ENCODE results near the gene FSD1. TPM values are rescaled to one million over a fixed set of nuclear protein-coding genes. Genes with fewer than 3 reads are reported as not detected.
A peak's percentile ranks its signal among the peaks of the same experiment; 100 is the strongest.

FSD1 gene
- total RNA-seq, 4 donors from 2014 or later = 0.67 TPM; not detected in 3

GRCh38 chr19:4362101-4362828 is 57.9 kb downstream of the FSD1 start:
- H3K4me1 ChIP-seq = peaks cover 0 to 28% (median 0%) of the 10 kb centered on the region in 3 donors
- no peaks in the 10 kb centered on the region for H3K27me3 ChIP-seq
- H3K27ac ChIP-seq = peak overlapping the region in 2 of 4 donors; percentile 10 to 57
- no peak for ATAC-seq
- TF ChIP-seq EP300 (IDR thresholded peaks at IDR 0.05) = no peak
- TF ChIP-seq, protein P1, sequence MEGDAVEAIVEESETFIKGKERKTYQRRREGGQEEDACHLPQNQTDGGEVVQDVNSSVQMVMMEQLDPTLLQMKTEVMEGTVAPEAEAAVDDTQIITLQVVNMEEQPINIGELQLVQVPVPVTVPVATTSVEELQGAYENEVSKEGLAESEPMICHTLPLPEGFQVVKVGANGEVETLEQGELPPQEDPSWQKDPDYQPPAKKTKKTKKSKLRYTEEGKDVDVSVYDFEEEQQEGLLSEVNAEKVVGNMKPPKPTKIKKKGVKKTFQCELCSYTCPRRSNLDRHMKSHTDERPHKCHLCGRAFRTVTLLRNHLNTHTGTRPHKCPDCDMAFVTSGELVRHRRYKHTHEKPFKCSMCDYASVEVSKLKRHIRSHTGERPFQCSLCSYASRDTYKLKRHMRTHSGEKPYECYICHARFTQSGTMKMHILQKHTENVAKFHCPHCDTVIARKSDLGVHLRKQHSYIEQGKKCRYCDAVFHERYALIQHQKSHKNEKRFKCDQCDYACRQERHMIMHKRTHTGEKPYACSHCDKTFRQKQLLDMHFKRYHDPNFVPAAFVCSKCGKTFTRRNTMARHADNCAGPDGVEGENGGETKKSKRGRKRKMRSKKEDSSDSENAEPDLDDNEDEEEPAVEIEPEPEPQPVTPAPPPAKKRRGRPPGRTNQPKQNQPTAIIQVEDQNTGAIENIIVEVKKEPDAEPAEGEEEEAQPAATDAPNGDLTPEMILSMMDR (IDR thresholded peaks at IDR 0.05) = no peak
- TF ChIP-seq POLR2AphosphoS5 (IDR thresholded peaks at IDR 0.05) = no peak
- no peak for TF ChIP-seq POLR2A (IDR thresholded peaks at IDR 0.05)
- H3K4me3 ChIP-seq = no peak overlapping the region
- no peaks in the 10 kb centered on the region for H3K9me3 ChIP-seq
- peaks cover 0 to 95% of the 10 kb centered on the region in 2 donors for H3K36me3 ChIP-seq
- WGBS, 2 donors (ENCODE audit: low coverage in 1 of 2) = 40% methylated on average over 2 of the region's 32 CpGs; no CpG with 5 or more reads in 1 of the 2 donors

GRCh38 chr19:4362831-4363545 is 58.6 kb downstream of the FSD1 start:
- ATAC-seq = no peak
- 71% methylated on average over 1 of the region's 22 CpGs; no CpG with 5 or more reads in 1 of the 2 donors for WGBS, 2 donors (ENCODE audit: low coverage in 1 of 2)
- H3K36me3 ChIP-seq = peaks cover 0 to 96% of the 10 kb centered on the region in 2 donors
- H3K4me3 ChIP-seq = no peak overlapping the region
- peaks cover 0 to 36% (median 6%) of the 10 kb centered on the region in 3 donors for H3K4me1 ChIP-seq
- H3K27me3 ChIP-seq = no peaks in the 10 kb centered on the region
- peak overlapping the region in 1 of 4 donors; percentile 57 for H3K27ac ChIP-seq
- no peaks in the 10 kb centered on the region for H3K9me3 ChIP-seq
- TF ChIP-seq, protein P1 (IDR thresholded peaks at IDR 0.05) = peak in 1 of 4 experiments; percentile 17
- no peak for TF ChIP-seq POLR2AphosphoS5 (IDR thresholded peaks at IDR 0.05)

- no CpG with 5 or more reads among the region's 26 CpGs for WGBS, 2 donors (ENCODE audit: low coverage in 1 of 2)
- TF ChIP-seq POLR2A (IDR thresholded peaks at IDR 0.05) (no peak), EP300 (IDR thresholded peaks at IDR 0.05) (no peak), POLR2AphosphoS5 (IDR thresholded peaks at IDR 0.05) (no peak)
- TF ChIP-seq, protein P1 (IDR thresholded peaks at IDR 0.05) = no peak
- Histone ChIP-seq H3K4me3 (no peak overlapping the region), H3K27ac (no peak overlapping the region), H3K4me1 (peaks cover 0 to 43% (median 13%) of the 10 kb centered on the region in 3 donors), H3K9me3 (no peaks in the 10 kb centered on the region), H3K36me3 (peaks cover 0 to 90% of the 10 kb centered on the region in 2 donors), H3K27me3 (no peaks in the 10 kb centered on the region)
- ATAC-seq = no peak
Observed at GRCh38 chr19:4363571-4364304, 59.3 kb downstream of the FSD1 start.

DNA sequence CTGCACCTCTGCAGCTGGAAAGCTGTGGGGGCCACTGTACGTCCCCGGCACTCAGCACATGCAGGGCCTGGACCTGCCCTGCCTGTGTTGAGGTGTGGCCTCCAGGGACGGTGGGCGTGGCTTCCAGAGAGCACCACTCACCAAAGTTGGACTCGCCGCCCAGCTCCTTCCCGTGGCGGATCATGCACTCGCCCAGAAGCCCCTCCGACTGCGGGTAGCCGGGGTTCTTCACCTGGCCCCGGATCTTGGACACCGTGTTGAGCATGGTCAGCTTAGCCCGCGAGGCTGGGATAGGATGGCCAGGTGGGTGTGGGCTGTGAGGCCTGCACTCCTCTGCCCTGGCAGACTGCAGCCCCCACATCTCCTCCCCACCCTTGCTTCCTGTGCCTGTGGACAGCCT is 60.9 kb downstream of the FSD1 start:
- Histone ChIP-seq H3K4me1 (peaks cover 0 to 49% (median 29%) of the 10 kb centered on the region in 3 donors), H3K36me3 (peaks cover 0 to 74% of the 10 kb centered on the region in 2 donors), H3K27ac (peak overlapping the region in 1 of 4 donors; percentile 14), H3K9me3 (no peaks in the 10 kb centered on the region), H3K4me3 (no peak overlapping the region), H3K27me3 (no peaks in the 10 kb centered on the region)
- ATAC-seq = no peak
- WGBS, 2 donors (ENCODE audit: low coverage in 1 of 2) = no CpG with 5 or more reads among the region's 16 CpGs
- no peak for TF ChIP-seq POLR2A (IDR thresholded peaks at IDR 0.05)
- TF ChIP-seq, protein P1 (IDR thresholded peaks at IDR 0.05) = no peak
- no peak for TF ChIP-seq POLR2AphosphoS5 (IDR thresholded peaks at IDR 0.05)
- no peak for TF ChIP-seq EP300 (IDR thresholded peaks at IDR 0.05)
